Stimulated activated CD4-positive, alpha-beta T cell treated with anti-CD3 and anti-CD28 coated beads, Interleukin-15, amount 100 ng/mL, for 48 hours (primary cell): ENCODE results near the gene SNX6.
"Not testable (repeated sequence)": the region's sequence is repeated elsewhere in the genome, so short reads cannot be mapped to it uniquely, and the experiment has no call there.

Experiments
- DNase-seq, 2 donors: peaks; one replicate each; pipeline ENCODE4 v3.0.0-alpha.2; 2020; ENCODE audit warnings: low read depth in 2 of 2

SNX6 gene

GRCh38 chr14:34629657-34630529 lies at the start of gene SNX6:
SNX6 (minus strand) TSS chr14:34630148; CDS start chr14:34630116, 32 bp downstream.
- DNase-seq = peak; percentile 60 to 74

GRCh38 chr14:34678735-34679134 lies 48.8 kb upstream of the SNX6 start:
- no peak for DNase-seq

- DNase-seq = no peak
These were observed 48.4 kb upstream of the SNX6 start for GRCh38 chr14:34678306-34678705.

- DNase-seq = no peak
These were observed 46.7 kb upstream of the SNX6 start for GRCh38 chr14:34676516-34677211.

GRCh38 chr14:34673702-34674101 lies 43.8 kb upstream of the SNX6 start:
- DNase-seq = no peak

- DNase-seq = no peak
These were observed 41.8 kb upstream of the SNX6 start for GRCh38 chr14:34671716-34672115.

- no peak for DNase-seq
These were observed 38.2 kb upstream of the SNX6 start for GRCh38 chr14:34668111-34668510.

GRCh38 chr14:34667007-34667406 lies 37.1 kb upstream of the SNX6 start:
- DNase-seq = no peak

- DNase-seq = no peak
These were observed 36.0 kb upstream of the SNX6 start for GRCh38 chr14:34665785-34666435.

GRCh38 chr14:34662561-34663088 lies 32.7 kb upstream of the SNX6 start:
- no peak for DNase-seq

GRCh38 chr14:34660796-34661195 lies 30.8 kb upstream of the SNX6 start:
- DNase-seq = no peak

- no peak for DNase-seq
These were observed 26.0 kb upstream of the SNX6 start for GRCh38 chr14:34655959-34656358.

- DNase-seq = not testable (repeated sequence)
These were observed 23.1 kb upstream of the SNX6 start for GRCh38 chr14:34653073-34653472.

- DNase-seq = not testable (repeated sequence)
These were observed 22.4 kb upstream of the SNX6 start for GRCh38 chr14:34652348-34652747.

- DNase-seq = no peak
These were observed 21.0 kb upstream of the SNX6 start for GRCh38 chr14:34650786-34651584.

- not testable (repeated sequence) for DNase-seq
These were observed 20.1 kb upstream of the SNX6 start for GRCh38 chr14:34650006-34650405.

GRCh38 chr14:34649344-34649743 lies 19.4 kb upstream of the SNX6 start:
- DNase-seq = no peak

- DNase-seq = no peak
These were observed 16.8 kb upstream of the SNX6 start for GRCh38 chr14:34646570-34647255.

- no peak for DNase-seq
These were observed 13.4 kb upstream of the SNX6 start for GRCh38 chr14:34643361-34643760.

- no peak for DNase-seq
These were observed 12.6 kb upstream of the SNX6 start for GRCh38 chr14:34642595-34642994.

- DNase-seq = no peak
These were observed 10.9 kb upstream of the SNX6 start for GRCh38 chr14:34640826-34641225.
